Choroid plexus epithelial cell (primary cell): Measurements from ENCODE around the gene ADAT3.

ENCODE experiments used
- DNase-seq: peaks from one replicate; pipeline ENCODE4 v3.0.0-alpha.2; 2010; ENCODE audit warnings: low read depth
- H3K4me3 ChIP-seq: 2 replicates; pipeline ENCODE4 v1.5.1; 2011; ENCODE audit warnings: low read depth, mild to moderate bottlenecking, control low read depth, low read length, moderate library complexity
- TF ChIP-seq, protein P1 (sequence below): conservative IDR thresholded peaks from 2 replicates; pipeline ENCODE4 v1.5.1; 2011; ENCODE audit warnings: low read depth, mild to moderate bottlenecking, control low read depth, inconsistent platforms, low read length, moderate library complexity

ADAT3 gene

DNA sequence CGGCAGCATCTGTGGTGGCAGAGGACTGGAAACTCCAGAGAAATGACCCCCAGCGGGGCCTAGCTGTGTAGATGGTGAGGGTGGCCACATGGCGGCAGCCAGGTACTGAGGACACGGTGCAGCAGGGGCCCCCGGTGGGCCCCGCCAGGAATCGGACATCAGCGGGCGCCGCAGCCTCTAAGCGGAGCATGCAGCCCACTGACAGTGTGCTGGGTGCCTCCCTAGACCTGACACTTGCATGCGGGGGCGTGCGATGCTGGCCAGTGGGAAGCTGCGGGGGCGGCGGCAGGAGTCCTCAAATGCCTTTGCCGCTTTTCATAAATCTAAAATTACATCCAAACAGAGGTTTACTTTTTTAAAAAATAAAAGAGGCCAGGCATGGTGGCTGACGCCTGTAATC is 16.1 kb downstream of the ADAT3 start:
- TF ChIP-seq, protein P1, sequence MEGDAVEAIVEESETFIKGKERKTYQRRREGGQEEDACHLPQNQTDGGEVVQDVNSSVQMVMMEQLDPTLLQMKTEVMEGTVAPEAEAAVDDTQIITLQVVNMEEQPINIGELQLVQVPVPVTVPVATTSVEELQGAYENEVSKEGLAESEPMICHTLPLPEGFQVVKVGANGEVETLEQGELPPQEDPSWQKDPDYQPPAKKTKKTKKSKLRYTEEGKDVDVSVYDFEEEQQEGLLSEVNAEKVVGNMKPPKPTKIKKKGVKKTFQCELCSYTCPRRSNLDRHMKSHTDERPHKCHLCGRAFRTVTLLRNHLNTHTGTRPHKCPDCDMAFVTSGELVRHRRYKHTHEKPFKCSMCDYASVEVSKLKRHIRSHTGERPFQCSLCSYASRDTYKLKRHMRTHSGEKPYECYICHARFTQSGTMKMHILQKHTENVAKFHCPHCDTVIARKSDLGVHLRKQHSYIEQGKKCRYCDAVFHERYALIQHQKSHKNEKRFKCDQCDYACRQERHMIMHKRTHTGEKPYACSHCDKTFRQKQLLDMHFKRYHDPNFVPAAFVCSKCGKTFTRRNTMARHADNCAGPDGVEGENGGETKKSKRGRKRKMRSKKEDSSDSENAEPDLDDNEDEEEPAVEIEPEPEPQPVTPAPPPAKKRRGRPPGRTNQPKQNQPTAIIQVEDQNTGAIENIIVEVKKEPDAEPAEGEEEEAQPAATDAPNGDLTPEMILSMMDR, result no peak
- no peak overlapping the region for H3K4me3 ChIP-seq
- DNase-seq, result no peak

DNA sequence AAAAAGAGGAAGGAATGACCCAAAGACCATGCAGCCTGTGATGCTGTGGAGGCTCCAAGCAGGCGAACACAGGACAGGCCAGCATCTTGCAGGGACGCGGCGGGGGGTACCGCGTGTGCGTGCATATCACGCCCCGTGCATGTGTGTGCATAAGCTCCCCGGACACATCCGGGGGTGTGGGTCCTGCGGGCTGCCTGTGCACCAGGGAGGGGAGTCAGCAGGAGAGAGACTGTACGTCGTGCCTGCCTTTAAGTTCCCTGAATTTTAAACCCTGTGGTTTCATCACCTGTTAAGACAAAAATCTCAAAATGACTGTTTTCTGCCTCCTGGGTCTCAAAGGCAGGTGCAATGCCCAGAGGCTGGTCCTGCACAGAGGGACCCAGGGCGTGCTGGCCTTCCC is 16.6 kb downstream of the ADAT3 start:
- H3K4me3 ChIP-seq, result no peak overlapping the region
- TF ChIP-seq, protein P1, result no peak
- DNase-seq, result no peak

DNA sequence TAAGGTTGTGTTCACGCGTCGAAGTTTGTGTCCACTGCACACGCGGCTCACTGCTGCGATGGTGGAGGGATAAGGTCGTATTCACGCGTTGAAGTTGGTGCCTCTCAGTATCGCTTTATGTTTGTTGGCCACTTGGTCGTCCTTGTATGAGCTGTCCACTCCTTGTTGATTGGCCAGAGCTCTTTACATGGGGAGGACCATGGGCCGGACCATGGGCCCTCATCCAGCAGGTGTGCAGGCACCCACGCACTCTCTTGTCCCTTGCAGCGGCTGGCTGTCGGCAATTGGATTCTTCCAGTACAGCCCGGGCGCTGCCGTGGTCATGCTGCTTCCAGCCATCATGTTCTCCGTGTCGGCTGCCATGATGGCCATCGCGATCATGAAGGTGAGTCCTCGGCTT is 17.6 kb downstream of the ADAT3 start:
- TF ChIP-seq, protein P1, result no peak
- no peak for DNase-seq
- no peak overlapping the region for H3K4me3 ChIP-seq

DNA sequence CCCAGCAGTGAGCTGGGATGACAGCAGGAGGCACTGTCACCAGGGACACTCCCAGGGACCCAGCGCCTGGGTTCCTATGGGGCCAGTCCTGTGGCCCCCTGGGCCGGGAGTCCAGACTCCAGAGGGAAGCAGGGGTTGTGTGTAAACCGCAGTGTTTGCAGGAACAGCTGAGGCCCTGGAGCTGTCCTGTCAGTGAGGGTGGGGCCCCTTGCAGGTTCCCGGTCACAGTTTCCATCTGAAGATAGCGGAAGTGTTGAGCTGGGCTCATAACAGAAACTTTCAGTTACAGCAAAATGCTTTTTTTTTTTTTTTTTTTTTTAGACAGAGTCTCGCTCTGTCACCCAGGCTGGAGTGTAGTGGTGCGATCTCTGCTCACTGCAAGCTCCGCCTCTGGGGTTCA is 18.1 kb downstream of the ADAT3 start:
- no peak for DNase-seq
- TF ChIP-seq, protein P1, result no peak
- H3K4me3 ChIP-seq, result no peak overlapping the region

DNA sequence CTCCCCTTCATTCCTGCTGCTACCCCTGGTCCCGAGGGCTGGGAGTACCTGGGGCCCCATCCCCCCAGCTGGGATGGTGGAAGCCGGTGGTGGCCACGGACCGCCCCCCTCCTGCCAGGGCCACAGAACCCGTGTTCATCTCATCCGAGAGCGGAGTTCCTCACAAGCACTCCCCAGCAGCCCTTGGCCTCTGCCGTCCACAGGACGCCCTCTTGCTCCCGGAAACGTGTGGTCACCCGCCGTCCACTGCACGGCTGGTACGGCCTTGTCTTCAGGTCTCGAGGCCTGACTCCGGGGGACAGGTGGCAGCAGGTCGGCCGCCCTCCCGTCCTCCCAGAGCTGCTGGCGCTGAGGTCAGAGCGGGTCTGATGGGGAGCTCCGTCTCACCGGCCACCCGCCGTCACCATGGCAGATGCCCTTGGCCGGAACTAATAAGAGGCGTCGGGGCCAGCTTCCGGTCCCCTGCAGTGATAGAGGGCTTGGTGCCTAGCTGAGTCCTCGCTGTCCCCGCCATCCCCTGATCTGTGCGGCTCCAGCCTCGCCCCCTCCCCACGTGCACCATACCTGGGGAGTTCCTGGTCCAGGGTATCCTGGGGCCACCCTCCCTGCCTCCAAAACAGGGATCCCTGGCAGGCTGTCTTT is 19.2 kb downstream of the ADAT3 start:
- TF ChIP-seq, protein P1, result no peak
- H3K4me3 ChIP-seq, result no peak overlapping the region
- no peak for DNase-seq

DNA sequence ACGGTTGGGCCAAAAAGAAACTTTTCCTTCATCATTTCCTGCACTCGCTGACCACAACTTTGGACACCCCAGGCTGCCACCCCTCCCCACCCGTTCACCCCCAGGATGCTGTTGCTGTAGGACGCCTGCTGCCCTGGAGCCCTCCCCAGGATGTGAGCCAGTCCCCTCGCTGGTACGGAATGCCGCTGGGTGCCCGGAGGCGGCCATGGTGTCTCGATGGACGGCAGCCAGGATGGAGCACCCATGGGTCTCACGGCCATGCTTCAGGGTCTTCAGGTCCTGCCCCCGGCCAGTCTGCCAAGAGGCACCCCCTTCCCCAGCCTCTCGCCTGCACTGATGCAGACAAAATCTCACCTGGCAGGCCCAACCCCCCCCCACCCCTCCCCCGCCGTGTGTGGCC is 20.3 kb downstream of the ADAT3 start:
- TF ChIP-seq, protein P1, result no peak
- H3K4me3 ChIP-seq, result no peak overlapping the region
- DNase-seq, result no peak

DNA sequence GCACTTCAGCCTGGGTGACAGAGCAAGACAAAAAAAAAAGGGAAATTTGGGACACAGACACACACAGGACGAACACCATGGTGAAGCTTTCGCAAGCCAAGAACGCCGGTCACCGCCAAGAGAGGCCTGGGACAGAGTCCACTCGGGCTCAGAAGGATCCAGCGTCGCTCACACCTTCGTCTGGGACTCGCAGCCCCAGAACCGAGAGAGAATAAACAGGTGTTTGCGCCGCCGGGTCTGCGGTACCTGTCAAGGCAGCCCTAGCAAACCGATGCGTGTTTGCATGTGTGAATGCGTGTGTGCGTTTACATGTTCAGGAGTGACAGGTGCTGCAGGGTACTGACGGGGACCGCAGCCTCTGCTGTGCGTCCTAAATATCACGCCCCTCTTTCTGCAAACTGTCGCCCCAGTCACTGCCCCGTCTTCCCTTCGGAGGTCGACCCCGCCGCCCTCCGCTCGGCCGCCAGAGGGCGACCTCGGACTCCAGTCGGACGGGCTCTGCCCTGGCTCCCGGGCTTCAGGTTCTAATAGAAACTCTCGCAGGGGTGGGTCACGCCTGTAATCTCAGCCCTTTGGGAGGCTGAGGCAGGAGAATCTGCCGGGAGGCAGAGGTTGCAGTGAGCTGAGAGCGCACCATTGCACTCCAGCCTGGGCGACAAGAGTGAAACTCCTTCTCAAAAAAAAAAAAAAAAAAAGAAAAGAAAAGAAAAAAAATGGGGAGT is 24.0 kb downstream of the ADAT3 start:
- peak; percentile 72 for DNase-seq
- TF ChIP-seq, protein P1, result peak; percentile 86
- H3K4me3 ChIP-seq, result peak overlapping the region; percentile 45
